Heart left ventricle (tissue), 16 donors: ENCODE results near the gene CDC42EP5. TPM values are rescaled to one million over a fixed set of nuclear protein-coding genes. Genes with fewer than 3 reads are reported as not detected.
"Not testable (repeated sequence)": the region's sequence is repeated elsewhere in the genome, so short reads cannot be mapped to it uniquely, and the experiment has no call there.

Source experiments
- ATAC-seq, 4 donors: fragments of 200-7000 bp; cut with Tn5 transposase; one replicate each; pipeline ENCODE4 v1.9.1; 2020 to 2022; ENCODE audit warnings: moderate library complexity in 4 of 4, mild to moderate bottlenecking in 3 of 4, moderate number of reproducible peaks in 1 of 4
- DNase-seq, 5 donors: peaks; one replicate each; pipeline ENCODE4 v3.0.0-alpha.2; 2020
- H3K27ac ChIP-seq, 12 donors: fragments of 200-600 bp; sonication (generic) in 4 of 12; one replicate each; pipeline versions ENCODE4 v1.5.0 to v1.8.0; 2016 to 2022; ENCODE audit warnings: mild to moderate bottlenecking in 2 of 12
- H3K27me3 ChIP-seq, 9 donors: fragments of 200-600 bp; sonication (generic) in 2 of 9; one replicate each; pipeline versions ENCODE4 v1.5.1 to v1.8.0; 2016 to 2022; ENCODE audit warnings: mild to moderate bottlenecking in 3 of 9
- H3K36me3 ChIP-seq, 9 donors: fragments of 200-600 bp; sonication (generic) in 2 of 9; one replicate each; pipeline versions ENCODE4 v1.5.0 to v1.8.0; 2018 to 2022; ENCODE audit warnings: mild to moderate bottlenecking in 2 of 9
- H3K4me1 ChIP-seq, 12 donors: fragments of 200-600 bp; sonication (generic) in 4 of 12; one replicate each; pipeline versions ENCODE4 v1.5.0 to v1.8.0; 2016 to 2022; ENCODE audit warnings: mild to moderate bottlenecking in 3 of 12
- H3K4me3 ChIP-seq, 12 donors: fragments of 200-600 bp; sonication (generic) in 4 of 12; one replicate each; pipeline versions ENCODE4 v1.5.0 to v1.8.0; 2017 to 2022; ENCODE audit warnings: mild to moderate bottlenecking in 9 of 12, moderate library complexity in 4 of 12
- H3K9me3 ChIP-seq, 12 donors: fragments of 200-600 bp; sonication (generic) in 4 of 12; one replicate each; pipeline versions ENCODE4 v1.5.0 to v1.8.0; 2016 to 2022; ENCODE audit warnings: mild to moderate bottlenecking in 1 of 12
- CTCF ChIP-seq, 12 donors: fragments of 200-600 bp; sonication (generic) in 4 of 12; IDR thresholded peaks; one replicate each; pipeline versions ENCODE4 v1.5.0 to v1.8.0; 2018 to 2022; ENCODE audit warnings: antibody characterized with exemption in 12 of 12, mild to moderate bottlenecking in 5 of 12
- POLR2A ChIP-seq, 2 donors: fragments of 450-650 bp; IDR thresholded peaks; one replicate each; pipeline ENCODE4 v1.6.1; 2017; ENCODE audit warnings: antibody characterized with exemption in 2 of 2, mild to moderate bottlenecking in 2 of 2, moderate library complexity in 2 of 2
- WGBS, 4 donors: extraction: QIAGEN DNeasy Blood & Tissue Kit in 2 of 4; methylation state at CpG; one replicate each; pipeline versions ENCODE4 v1.1.5 to v1.1.7; 2013 to 2018; 5-methylcytosine and 5-hydroxymethylcytosine counted together
- intact Hi-C, 10 donors: fragments of 100-400 bp; cut with DNase I; formaldehyde crosslinking; loops; one replicate each; pipeline versions ENCODE4 v1.11.1 to v1.14.2; 2022
- polyA plus RNA-seq, 2 donors: library from polyadenylated mRNA; stranded (reverse); fragments of 200-250 nt; gene quantifications; one replicate each; pipeline ENCODE4 v1.2.3, GENCODE V29; 2013
- total RNA-seq, 9 donors: library from RNA; depleted of rRNA in 2 of 9; stranded (reverse); fragments of >200 nt in 2 of 9; fragmentation: NEBNext Ultra II Directional in 3 of 9; extraction: Animal tissue kit (Norgen Biotek cat#: 25700) in 3 of 9; gene quantifications; one replicate each; pipeline versions ENCODE4 v1.1.0 to v1.2.4, GENCODE V29; 2016 to 2023
- donor health status: ischemic (EF 13 %, LVEDD 7.1; RV severe dilation, severe dysfunction).
- donor health status: healthy with polysubstance abuse.
- donor health status: DM: no; HTN: yes; CAD: no.
- donor health status: DM: no; HTN: no; CAD: no.
- donor health status: ischemic (EF 25% LVEDD 6.9; RV normal size, moderate dysfunction).
- donor health status: ischemic (EF 25% LVEDD 5.7; RV mildly dilated, moderate dysfunction).
- donor health status: healthy.
- donor health status: DM: yes; HTN: yes; CAD: no.
- donor health status: ischemic (EF 35%, LVEDD 5.7; RV mildly dilated, moderate dysfunction).
- donor health status: nonischemic (EF 11% LVEDD 7.7; RV severe dilation, severe dysfunction).
- donor health status: DM: yes; HTN: yes; CAD: no.
- donor health status: PGD.
- donor health status: ischemic (EF 29% LVEDD 5.4; RV normal size, mild dysfunction).
- donor health status: nonischemic (EF 23%, LVEDD 6.1; RV moderate dilation, normal function).

The CDC42EP5 gene
- total and polyA plus RNA-seq, 11 donors: 5.6 to 16.3 (median 9.7) TPM

GRCh38 chr19:54507824-54508223, 34.7 kb upstream of the CDC42EP5 start:
- Histone ChIP-seq H3K27me3 (peaks cover 0 to 10% (median 3%) of the 10 kb centered on the region in 9 donors), H3K4me3 (no peak overlapping the region), H3K27ac (no peak overlapping the region), H3K4me1 (no peaks in the 10 kb centered on the region), H3K9me3 (no peaks in the 10 kb centered on the region), H3K36me3 (no peaks in the 10 kb centered on the region)
- DNase-seq: no peak
- ATAC-seq: no peak
- intact Hi-C loops: no loop called here
- TF ChIP-seq POLR2A (IDR thresholded peaks at IDR 0.05) (no peak), CTCF (IDR thresholded peaks at IDR 0.05) (no peak)
- WGBS, 4 donors: 45 to 61% (median 54%) methylated on average over 12 of the region's 12 CpGs

- DNase-seq, H3K4me1 ChIP-seq, H3K36me3 ChIP-seq, H3K4me3 ChIP-seq, H3K27ac ChIP-seq, H3K9me3 ChIP-seq, intact Hi-C loops: not testable (repeated sequence)
- ATAC-seq: peak in 1 of 4 donors; percentile 32
- peaks cover 0 to 12% (median 3%) of the 10 kb centered on the region in 9 donors for H3K27me3 ChIP-seq
- 53 to 72% (median 63%) methylated on average over 8 to 11 of the region's 15 CpGs for WGBS, 4 donors
These were observed 34.1 kb upstream of the CDC42EP5 start for GRCh38 chr19:54507038-54507717.

- ATAC-seq: no peak
- WGBS, 4 donors: 60 to 87% (median 74%) methylated on average over 10 of the region's 10 CpGs
- Histone ChIP-seq H3K4me1 (no peaks in the 10 kb centered on the region), H3K27ac (no peak overlapping the region), H3K9me3 (no peaks in the 10 kb centered on the region), H3K27me3 (peaks cover 0 to 12% (median 3%) of the 10 kb centered on the region in 9 donors), H3K36me3 (no peaks in the 10 kb centered on the region), H3K4me3 (no peak overlapping the region)
- no peak for TF ChIP-seq POLR2A (IDR thresholded peaks at IDR 0.05)
- no peak for TF ChIP-seq CTCF (IDR thresholded peaks at IDR 0.05)
- no peak for DNase-seq
- intact Hi-C loops: no loop called here
These were observed 33.0 kb upstream of the CDC42EP5 start for GRCh38 chr19:54506079-54506478.

- H3K4me3 ChIP-seq, ATAC-seq, H3K4me1 ChIP-seq, H3K36me3 ChIP-seq, DNase-seq, H3K27ac ChIP-seq, intact Hi-C loops, H3K9me3 ChIP-seq: not testable (repeated sequence)
- H3K27me3 ChIP-seq: peaks cover 0 to 12% (median 3%) of the 10 kb centered on the region in 9 donors
- WGBS, 4 donors: 79 to 86% (median 82%) methylated on average over 4 of the region's 4 CpGs
These were observed 32.4 kb upstream of the CDC42EP5 start for GRCh38 chr19:54505542-54505941.

- intact Hi-C loops: no loop called here
- no peaks in the 10 kb centered on the region for H3K4me1 ChIP-seq
- no peaks in the 10 kb centered on the region for H3K9me3 ChIP-seq
- H3K36me3 ChIP-seq: no peaks in the 10 kb centered on the region
- peaks cover 0 to 31% (median 0%) of the 10 kb centered on the region in 9 donors for H3K27me3 ChIP-seq
- 63 to 70% (median 66%) methylated on average over 13 to 14 of the region's 14 CpGs for WGBS, 4 donors
- ATAC-seq (no peak), DNase-seq (no peak)
- H3K4me3 ChIP-seq: no peak within 1 kb of the TSS
- H3K27ac ChIP-seq: no peak within 1 kb of the TSS
- TF ChIP-seq POLR2A (IDR thresholded peaks at IDR 0.05) (no peak), CTCF (IDR thresholded peaks at IDR 0.05) (no peak)
These were observed 29.5 kb upstream of the CDC42EP5 start, which contains the start of gene LAIR2 for GRCh38 chr19:54502518-54503048. TSS of gene LAIR2 (plus strand) at chr19:54502831. CDS start at chr19:54502919, 88 bp downstream.

GRCh38 chr19:54498451-54498772, 25.3 kb upstream of the CDC42EP5 start:
- H3K4me1 ChIP-seq, H3K9me3 ChIP-seq, intact Hi-C loops, DNase-seq, ATAC-seq, H3K4me3 ChIP-seq, H3K36me3 ChIP-seq, H3K27ac ChIP-seq: not testable (repeated sequence)
- 74 to 79% (median 77%) methylated on average over 9 of the region's 9 CpGs for WGBS, 4 donors
- H3K27me3 ChIP-seq: peaks cover 0 to 52% (median 0%) of the 10 kb centered on the region in 9 donors

GRCh38 chr19:54497747-54498450, 24.8 kb upstream of the CDC42EP5 start:
- ATAC-seq: not testable (repeated sequence)
- WGBS, 4 donors: 68 to 78% (median 73%) methylated on average over 4 to 9 of the region's 15 CpGs
- H3K27me3 ChIP-seq: peaks cover 0 to 52% (median 0%) of the 10 kb centered on the region in 9 donors

More at GRCh38 chr19:54497747-54498450, 24.8 kb upstream of the CDC42EP5 start:
- DNase-seq, H3K4me3 ChIP-seq, intact Hi-C loops, H3K9me3 ChIP-seq, H3K27ac ChIP-seq, H3K4me1 ChIP-seq, H3K36me3 ChIP-seq: not testable (repeated sequence)
